Measurements from ENCODE around the gene TPD52L2. TPM values are rescaled to one million over a fixed set of nuclear protein-coding genes. Genes with fewer than 3 reads are reported as not detected.
"Not testable (repeated sequence)": the region's sequence is repeated elsewhere in the genome, so short reads cannot be mapped to it uniquely, and the experiment has no call there.

The TPD52L2 gene
- total and polyA plus RNA-seq, 5 donors from 2014 or later = 33.7 to 72.1 (median 69.8) TPM

- not testable (repeated sequence) for DNase-seq
Observed at GRCh38 chr20:63880901-63881300, 15.8 kb downstream of the TPD52L2 start.

DNA sequence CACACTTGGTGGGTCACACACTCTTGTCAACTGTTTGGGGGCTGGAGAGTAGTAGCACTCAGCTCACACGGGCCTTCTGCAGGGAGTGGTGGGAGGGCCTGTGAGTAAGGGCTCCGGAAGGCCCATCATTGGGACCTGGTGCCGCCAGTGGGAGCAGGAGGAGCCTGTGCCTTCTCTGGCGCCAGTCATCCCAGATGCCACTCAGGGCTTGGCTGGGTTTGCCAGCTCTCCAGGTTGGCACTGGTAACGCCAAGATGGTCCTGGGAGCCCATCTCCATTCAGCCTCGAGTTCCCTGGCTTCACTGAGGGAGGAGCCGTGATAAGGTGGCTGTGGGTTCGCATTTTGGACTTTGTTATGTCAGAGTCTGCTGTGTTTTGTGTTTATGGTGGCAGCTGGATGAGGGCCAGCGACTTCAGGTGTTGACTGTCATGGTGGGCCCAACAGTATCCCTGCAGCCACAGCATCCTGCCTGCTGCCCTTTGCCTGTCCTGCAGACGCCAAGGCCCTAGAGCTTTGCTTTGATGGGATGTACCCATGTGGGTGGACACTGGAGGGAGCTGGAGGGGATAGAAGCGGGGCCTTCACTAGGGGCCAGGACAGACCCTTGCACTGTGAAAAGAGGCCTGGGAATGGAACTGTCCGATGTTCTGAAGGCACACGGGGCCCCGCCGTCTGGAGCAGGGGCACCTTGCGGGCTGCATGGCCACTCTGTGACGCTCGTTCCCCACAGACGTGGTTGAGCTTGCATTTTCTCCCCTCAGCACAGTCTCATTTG is 16.6 kb downstream of the TPD52L2 start:
- DNase-seq (no peak), ATAC-seq (ENCODE audit: low read depth in 2 of 2) (no peak)
- Histone ChIP-seq H3K9me3 (ENCODE audit: control insufficient read depth in 2 of 2, low read length in 2 of 2) (no peaks in the 10 kb centered on the region), H3K4me3 (ENCODE audit: low read depth, low read length) (no peak overlapping the region), H3K4me1 (ENCODE audit: control insufficient read depth, insufficient read depth, low read length, poor library complexity, severe bottlenecking) (no peaks in the 10 kb centered on the region), H3K36me3 (ENCODE audit: control insufficient read depth, insufficient read depth, low read length) (peaks cover 40% of the 10 kb centered on the region), H3K27me3 (ENCODE audit: control insufficient read depth, insufficient read depth, low read length) (no peaks in the 10 kb centered on the region), H3K27ac (ENCODE audit: insufficient read depth, low read length, poor library complexity, severe bottlenecking) (no peak overlapping the region)
- Mint-ChIP-seq H3K27me3 (no peaks in the 10 kb centered on the region), H3K27ac (no peak overlapping the region), H3K4me1 (peaks cover 0 to 2% (median 0%) of the 10 kb centered on the region in 4 donors), H3K9me3 (no peaks in the 10 kb centered on the region), H3K36me3 (peaks cover 9% of the 10 kb centered on the region), H3K4me3 (no peak overlapping the region)

More at GRCh38 chr20:63880901-63881300, 15.8 kb downstream of the TPD52L2 start:
- not testable (repeated sequence) for H3K27me3 ChIP-seq (ENCODE audit: control insufficient read depth, insufficient read depth, low read length); H3K9me3 Mint-ChIP-seq; H3K4me1 Mint-ChIP-seq; H3K9me3 ChIP-seq (ENCODE audit: control insufficient read depth in 2 of 2, low read length in 2 of 2); ATAC-seq (ENCODE audit: low read depth in 2 of 2); H3K27ac ChIP-seq (ENCODE audit: insufficient read depth, low read length, poor library complexity, severe bottlenecking); H3K4me3 Mint-ChIP-seq; H3K4me1 ChIP-seq (ENCODE audit: control insufficient read depth, insufficient read depth, low read length, poor library complexity, severe bottlenecking); H3K4me3 ChIP-seq (ENCODE audit: low read depth, low read length); H3K27me3 Mint-ChIP-seq; H3K27ac Mint-ChIP-seq
- peaks cover 47% of the 10 kb centered on the region for H3K36me3 ChIP-seq (ENCODE audit: control insufficient read depth, insufficient read depth, low read length)
- peaks cover 15% of the 10 kb centered on the region for H3K36me3 Mint-ChIP-seq

GRCh38 chr20:63882257-63883200 is 17.5 kb downstream of the TPD52L2 start:
- Histone ChIP-seq H3K27me3 (ENCODE audit: control insufficient read depth, insufficient read depth, low read length) (no peaks in the 10 kb centered on the region), H3K4me1 (ENCODE audit: control insufficient read depth, insufficient read depth, low read length, poor library complexity, severe bottlenecking) (no peaks in the 10 kb centered on the region), H3K36me3 (ENCODE audit: control insufficient read depth, insufficient read depth, low read length) (peaks cover 43% of the 10 kb centered on the region), H3K4me3 (ENCODE audit: low read depth, low read length) (no peak overlapping the region), H3K9me3 (ENCODE audit: control insufficient read depth in 2 of 2, low read length in 2 of 2) (no peaks in the 10 kb centered on the region), H3K27ac (ENCODE audit: insufficient read depth, low read length, poor library complexity, severe bottlenecking) (no peak overlapping the region)
- no peak overlapping the region for H3K4me3 Mint-ChIP-seq
- H3K36me3 Mint-ChIP-seq = peaks cover 15% of the 10 kb centered on the region
- no peaks in the 10 kb centered on the region for H3K9me3 Mint-ChIP-seq
- no peak overlapping the region for H3K27ac Mint-ChIP-seq
- ATAC-seq (ENCODE audit: low read depth in 2 of 2) (no peak), DNase-seq (no peak)
- no peaks in the 10 kb centered on the region for H3K27me3 Mint-ChIP-seq
- peaks cover 0 to 2% (median 0%) of the 10 kb centered on the region in 4 donors for H3K4me1 Mint-ChIP-seq

DNA sequence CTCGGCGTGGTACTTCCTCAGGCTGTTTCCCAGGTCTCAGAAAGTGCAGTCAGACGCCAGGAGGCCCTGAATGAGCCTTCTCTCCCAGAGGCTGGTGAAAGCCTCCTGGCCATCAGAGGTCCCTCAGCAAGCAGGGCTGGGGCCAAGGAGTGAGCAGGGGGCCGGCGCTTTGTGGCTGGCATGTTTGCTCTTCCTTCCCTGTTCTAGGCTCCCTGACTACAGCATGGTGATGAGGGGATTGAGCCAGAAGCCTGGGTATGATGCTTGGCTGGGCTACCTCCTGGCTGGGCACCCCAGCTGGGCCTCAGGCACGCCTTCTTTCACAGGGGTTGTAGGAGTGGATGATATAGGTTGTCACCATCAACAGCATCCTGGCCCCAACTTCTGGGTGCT is 18.1 kb downstream of the TPD52L2 start:
- H3K9me3 ChIP-seq (ENCODE audit: control insufficient read depth in 2 of 2, low read length in 2 of 2) = no peaks in the 10 kb centered on the region
- no peaks in the 10 kb centered on the region for H3K4me1 ChIP-seq (ENCODE audit: control insufficient read depth, insufficient read depth, low read length, poor library complexity, severe bottlenecking)
- ATAC-seq (ENCODE audit: low read depth in 2 of 2) (no peak), DNase-seq (no peak)
- no peaks in the 10 kb centered on the region for H3K27me3 ChIP-seq (ENCODE audit: control insufficient read depth, insufficient read depth, low read length)
- Mint-ChIP-seq H3K27ac (no peak overlapping the region), H3K27me3 (no peaks in the 10 kb centered on the region), H3K9me3 (no peaks in the 10 kb centered on the region), H3K4me1 (peaks cover 0 to 2% (median 0%) of the 10 kb centered on the region in 4 donors), H3K4me3 (no peak overlapping the region), H3K36me3 (peaks cover 16% of the 10 kb centered on the region)
- H3K36me3 ChIP-seq (ENCODE audit: control insufficient read depth, insufficient read depth, low read length) = peaks cover 42% of the 10 kb centered on the region
- no peak overlapping the region for H3K4me3 ChIP-seq (ENCODE audit: low read depth, low read length)
- no peak overlapping the region for H3K27ac ChIP-seq (ENCODE audit: insufficient read depth, low read length, poor library complexity, severe bottlenecking)

GRCh38 chr20:63884506-63885263 is 19.6 kb downstream of the TPD52L2 start:
- Histone ChIP-seq H3K27ac (ENCODE audit: insufficient read depth, low read length, poor library complexity, severe bottlenecking) (no peak overlapping the region), H3K9me3 (ENCODE audit: control insufficient read depth in 2 of 2, low read length in 2 of 2) (no peaks in the 10 kb centered on the region), H3K36me3 (ENCODE audit: control insufficient read depth, insufficient read depth, low read length) (peaks cover 45% of the 10 kb centered on the region), H3K27me3 (ENCODE audit: control insufficient read depth, insufficient read depth, low read length) (no peaks in the 10 kb centered on the region), H3K4me1 (ENCODE audit: control insufficient read depth, insufficient read depth, low read length, poor library complexity, severe bottlenecking) (no peaks in the 10 kb centered on the region), H3K4me3 (ENCODE audit: low read depth, low read length) (no peak overlapping the region)
- Mint-ChIP-seq H3K9me3 (no peaks in the 10 kb centered on the region), H3K27ac (no peak overlapping the region), H3K4me3 (peak overlapping the region in 1 of 4 donors; percentile 58), H3K36me3 (peaks cover 16% of the 10 kb centered on the region), H3K4me1 (peaks cover 0 to 2% (median 0%) of the 10 kb centered on the region in 4 donors), H3K27me3 (no peaks in the 10 kb centered on the region)
- no peak for ATAC-seq (ENCODE audit: low read depth in 2 of 2)
- DNase-seq = no peak

DNA sequence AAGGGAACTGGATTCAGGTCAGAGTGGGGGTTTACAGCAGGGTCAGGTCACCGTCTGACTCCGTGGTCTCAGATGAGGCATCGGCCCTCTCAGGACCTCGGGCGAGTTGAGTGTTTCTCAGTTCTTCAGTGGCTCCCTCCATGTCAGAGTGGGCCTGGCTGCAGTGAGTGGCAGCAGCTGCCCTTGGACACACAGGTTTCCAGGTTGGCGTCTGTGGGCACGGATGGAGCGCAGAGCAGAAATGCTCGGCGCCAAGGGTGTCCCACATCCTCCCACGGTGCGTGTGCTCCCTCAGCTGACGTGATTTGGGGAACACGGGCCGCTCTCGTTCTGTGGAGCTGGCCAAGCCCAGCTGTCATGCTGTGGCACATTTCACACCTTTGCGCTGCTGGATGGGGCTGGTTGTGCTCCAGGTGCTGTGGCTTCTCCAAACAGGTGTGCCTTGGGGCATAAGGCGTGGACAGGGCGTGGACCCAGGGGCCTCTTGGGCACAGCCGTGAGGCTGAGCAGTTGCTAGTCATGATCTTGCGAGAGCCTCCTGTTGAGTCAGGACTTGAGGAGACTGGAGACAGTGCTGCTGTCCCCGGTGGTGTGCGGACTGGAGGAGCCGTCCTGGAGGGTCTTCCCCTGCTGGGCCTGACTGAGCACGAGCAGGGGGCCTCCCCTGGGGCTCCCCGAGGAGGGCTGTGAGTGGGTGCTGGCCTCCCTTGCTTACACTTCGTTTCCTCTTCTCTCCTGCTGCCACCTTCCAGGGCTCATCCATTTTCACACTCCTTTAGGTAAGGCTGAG is 20.4 kb downstream of the TPD52L2 start:
- ATAC-seq (ENCODE audit: low read depth in 2 of 2) (no peak), DNase-seq (no peak)
- Mint-ChIP-seq H3K27me3 (no peaks in the 10 kb centered on the region), H3K4me1 (peaks cover 0 to 2% (median 0%) of the 10 kb centered on the region in 4 donors), H3K27ac (no peak overlapping the region), H3K4me3 (no peak overlapping the region), H3K36me3 (peaks cover 16% of the 10 kb centered on the region), H3K9me3 (no peaks in the 10 kb centered on the region)
- Histone ChIP-seq H3K4me1 (ENCODE audit: control insufficient read depth, insufficient read depth, low read length, poor library complexity, severe bottlenecking) (no peaks in the 10 kb centered on the region), H3K9me3 (ENCODE audit: control insufficient read depth in 2 of 2, low read length in 2 of 2) (no peaks in the 10 kb centered on the region), H3K27ac (ENCODE audit: insufficient read depth, low read length, poor library complexity, severe bottlenecking) (no peak overlapping the region), H3K4me3 (ENCODE audit: low read depth, low read length) (no peak overlapping the region), H3K27me3 (ENCODE audit: control insufficient read depth, insufficient read depth, low read length) (no peaks in the 10 kb centered on the region), H3K36me3 (ENCODE audit: control insufficient read depth, insufficient read depth, low read length) (peaks cover 53% of the 10 kb centered on the region)

- H3K36me3 ChIP-seq (ENCODE audit: control insufficient read depth, insufficient read depth, low read length) = peaks cover 55% of the 10 kb centered on the region
- H3K9me3 Mint-ChIP-seq = no peaks in the 10 kb centered on the region
- no peak for DNase-seq
Observed at GRCh38 chr20:63886054-63886419, 21.0 kb downstream of the TPD52L2 start.

More at GRCh38 chr20:63886054-63886419, 21.0 kb downstream of the TPD52L2 start:
- no peaks in the 10 kb centered on the region for H3K27me3 ChIP-seq (ENCODE audit: control insufficient read depth, insufficient read depth, low read length)
- H3K4me3 ChIP-seq (ENCODE audit: low read depth, low read length) = no peak overlapping the region
- Mint-ChIP-seq H3K4me3 (no peak overlapping the region), H3K27ac (no peak overlapping the region), H3K27me3 (no peaks in the 10 kb centered on the region), H3K36me3 (peaks cover 16% of the 10 kb centered on the region), H3K4me1 (peaks cover 0 to 2% (median 0%) of the 10 kb centered on the region in 4 donors)
- H3K9me3 ChIP-seq (ENCODE audit: control insufficient read depth in 2 of 2, low read length in 2 of 2) = no peaks in the 10 kb centered on the region
- H3K27ac ChIP-seq (ENCODE audit: insufficient read depth, low read length, poor library complexity, severe bottlenecking) = no peak overlapping the region
- no peaks in the 10 kb centered on the region for H3K4me1 ChIP-seq (ENCODE audit: control insufficient read depth, insufficient read depth, low read length, poor library complexity, severe bottlenecking)
- no peak for ATAC-seq (ENCODE audit: low read depth in 2 of 2)
